ENCODE data around the gene PIK3C3.

Gene PIK3C3

GRCh38 chr18:42126586-42126985 is 171.6 kb downstream of the PIK3C3 start:
- no peak for DNase-seq (ENCODE audit: low spot score)

GRCh38 chr18:42131066-42131929 is 176.3 kb downstream of the PIK3C3 start:
- DNase-seq (ENCODE audit: low spot score): no peak

DNA sequence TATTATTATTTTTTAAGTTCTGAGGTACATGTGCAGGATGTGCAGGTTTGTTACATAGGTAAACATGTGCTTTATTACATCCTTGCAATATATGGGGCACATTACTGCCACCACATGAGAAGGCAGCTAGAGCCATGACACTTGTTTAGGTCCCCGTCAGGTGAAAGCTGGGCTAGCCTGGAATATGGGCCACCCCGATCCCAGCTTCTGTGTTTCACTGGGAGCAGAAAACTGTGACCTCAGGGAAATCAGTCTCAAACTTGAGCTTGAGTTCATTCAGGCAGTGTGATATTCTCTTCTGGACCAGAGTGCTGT is 176.9 kb downstream of the PIK3C3 start:
- DNase-seq (ENCODE audit: low spot score): no peak
